ENCODE results near the gene URAD.

Gene URAD

DNA sequence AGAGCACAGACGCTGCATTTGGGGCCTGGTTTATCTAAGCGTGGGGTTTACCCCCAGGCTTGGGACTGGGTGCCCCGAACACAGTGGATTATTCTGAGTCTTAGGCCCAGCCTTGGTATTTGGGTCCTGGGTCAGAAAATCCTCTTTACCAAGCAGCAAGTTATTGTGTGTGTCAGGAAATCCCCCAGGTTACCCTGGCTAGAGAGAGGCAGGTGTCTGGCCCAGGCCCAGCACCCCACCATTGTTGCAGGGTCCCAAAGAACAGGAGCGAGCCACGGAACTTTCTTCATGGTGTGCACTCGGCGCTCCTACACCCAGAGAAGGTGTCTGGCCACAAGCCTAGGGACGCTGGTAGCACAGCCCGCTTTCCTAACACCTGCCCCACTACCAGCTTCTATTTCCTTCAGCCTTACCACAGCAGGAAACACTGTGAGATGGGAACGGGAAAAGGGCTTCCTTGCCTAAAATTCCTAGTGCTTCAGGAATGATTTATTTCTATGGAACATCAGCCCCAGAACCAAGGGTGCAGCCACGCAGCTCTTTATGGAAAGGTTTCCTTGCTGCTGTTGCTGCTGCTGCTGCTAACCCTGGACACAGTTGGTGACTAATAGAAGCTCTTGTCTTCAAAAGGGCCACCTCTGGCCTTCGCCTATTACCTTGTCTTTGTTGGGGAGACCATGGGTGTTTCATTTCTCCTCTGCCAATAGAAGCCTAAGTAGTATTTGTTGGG, 12.0 kb downstream of the URAD start:
- no peak for DNase-seq (ENCODE audit: low read depth)
- Histone ChIP-seq H3K27me3 (replicated peaks; ENCODE audit: control insufficient read depth, insufficient read depth, low read length) (peaks cover 83% of the 10 kb centered on the region), H3K9ac (ENCODE audit: low read length) (no peak overlapping the region), H3K9me3 (ENCODE audit: control insufficient read depth, low read length) (peaks cover 4% of the 10 kb centered on the region), H3K4me1 (ENCODE audit: control insufficient read depth, insufficient read depth, low read length) (peaks cover 3% of the 10 kb centered on the region), H3K4me3 (ENCODE audit: low read length) (no peak overlapping the region), H3K36me3 (ENCODE audit: control insufficient read depth, insufficient read depth, low read length, severe bottlenecking) (no peaks in the 10 kb centered on the region)

DNA sequence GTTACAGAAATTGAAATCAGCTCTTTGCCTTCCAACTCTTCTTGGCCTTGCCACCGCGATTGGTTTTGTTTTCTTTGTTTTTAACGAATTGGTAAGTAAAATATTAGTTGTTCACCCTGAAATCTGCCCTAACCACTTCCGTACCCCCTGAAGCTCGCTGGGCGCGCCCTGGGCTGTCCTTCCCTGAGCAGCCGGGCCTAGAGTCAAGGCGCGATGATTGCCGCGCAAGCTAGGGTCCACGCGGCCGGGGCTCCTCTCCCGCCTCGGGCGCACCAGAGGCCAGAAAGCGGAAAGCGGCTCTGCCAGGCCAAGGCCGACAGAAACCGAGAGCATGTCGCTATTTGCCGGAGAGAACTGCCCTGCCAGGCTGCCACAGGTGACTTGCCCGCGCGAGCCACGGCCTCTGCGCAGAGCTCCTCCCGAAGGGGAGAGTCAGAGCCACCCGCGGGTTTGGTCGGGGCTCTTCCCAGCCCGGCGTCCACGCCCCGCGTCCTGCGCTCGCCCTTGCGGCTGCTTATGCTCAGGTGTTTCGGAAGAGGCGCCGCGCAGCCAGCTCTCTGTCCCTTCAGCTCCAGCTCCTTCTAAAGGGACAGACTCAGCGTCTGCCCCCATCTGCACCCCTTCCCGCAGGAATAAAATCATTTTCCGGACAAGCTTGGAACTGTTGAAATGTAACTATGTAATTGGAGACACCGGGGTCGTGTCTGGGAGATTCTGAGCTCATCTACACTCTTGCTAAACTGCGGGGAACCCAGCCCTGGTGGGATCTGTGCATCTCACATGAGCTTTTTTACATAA, 12.7 kb downstream of the URAD start:
- peaks cover 4% of the 10 kb centered on the region for H3K9me3 ChIP-seq (ENCODE audit: control insufficient read depth, low read length)
- no peak overlapping the region for H3K9ac ChIP-seq (ENCODE audit: low read length)
- peaks cover 83% of the 10 kb centered on the region for H3K27me3 ChIP-seq (replicated peaks; ENCODE audit: control insufficient read depth, insufficient read depth, low read length)
- peaks cover 3% of the 10 kb centered on the region for H3K4me1 ChIP-seq (ENCODE audit: control insufficient read depth, insufficient read depth, low read length)
- H3K4me3 ChIP-seq (ENCODE audit: low read length), result no peak overlapping the region
- H3K36me3 ChIP-seq (ENCODE audit: control insufficient read depth, insufficient read depth, low read length, severe bottlenecking), result no peaks in the 10 kb centered on the region
- no peak for DNase-seq (ENCODE audit: low read depth)

DNA sequence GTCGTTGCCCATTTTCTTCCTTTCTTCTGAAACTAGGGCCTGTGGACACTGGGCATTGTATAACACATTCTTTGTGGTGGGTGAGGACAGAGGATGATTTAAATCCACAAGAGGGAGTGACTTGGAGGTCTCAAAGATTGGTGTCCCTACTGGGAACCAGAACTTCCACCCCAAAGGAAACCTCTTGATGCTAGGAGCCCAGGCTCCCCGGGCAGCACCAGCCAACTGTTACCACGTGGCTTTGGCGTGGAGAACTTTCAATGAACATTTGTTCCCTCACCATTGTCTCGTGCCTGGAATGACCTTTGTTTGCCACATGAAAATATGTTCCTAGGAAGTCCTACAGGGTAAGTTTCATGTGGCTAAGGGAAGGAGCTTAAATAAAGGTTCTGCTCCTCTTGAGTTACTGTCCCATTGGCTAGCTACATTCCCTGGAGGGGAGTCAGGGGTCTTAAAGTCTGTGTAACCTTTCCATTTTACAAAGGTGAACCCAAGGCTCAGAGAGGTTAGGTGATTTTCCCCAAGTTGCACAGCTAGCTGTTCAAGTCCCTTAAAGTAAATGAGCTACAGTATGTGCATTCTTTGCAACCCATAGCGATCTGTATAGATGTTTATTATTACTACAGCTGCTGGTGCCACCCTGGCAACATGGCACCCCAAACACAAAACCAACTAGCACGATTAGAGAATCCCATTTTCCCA, 14.4 kb downstream of the URAD start:
- Histone ChIP-seq H3K36me3 (ENCODE audit: control insufficient read depth, insufficient read depth, low read length, severe bottlenecking) (no peaks in the 10 kb centered on the region), H3K27me3 (replicated peaks; ENCODE audit: control insufficient read depth, insufficient read depth, low read length) (peaks cover 83% of the 10 kb centered on the region), H3K9me3 (ENCODE audit: control insufficient read depth, low read length) (peaks cover 4% of the 10 kb centered on the region), H3K4me3 (ENCODE audit: low read length) (no peak overlapping the region), H3K4me1 (ENCODE audit: control insufficient read depth, insufficient read depth, low read length) (no peaks in the 10 kb centered on the region), H3K9ac (ENCODE audit: low read length) (no peak overlapping the region)
- DNase-seq (ENCODE audit: low read depth), result no peak

DNA sequence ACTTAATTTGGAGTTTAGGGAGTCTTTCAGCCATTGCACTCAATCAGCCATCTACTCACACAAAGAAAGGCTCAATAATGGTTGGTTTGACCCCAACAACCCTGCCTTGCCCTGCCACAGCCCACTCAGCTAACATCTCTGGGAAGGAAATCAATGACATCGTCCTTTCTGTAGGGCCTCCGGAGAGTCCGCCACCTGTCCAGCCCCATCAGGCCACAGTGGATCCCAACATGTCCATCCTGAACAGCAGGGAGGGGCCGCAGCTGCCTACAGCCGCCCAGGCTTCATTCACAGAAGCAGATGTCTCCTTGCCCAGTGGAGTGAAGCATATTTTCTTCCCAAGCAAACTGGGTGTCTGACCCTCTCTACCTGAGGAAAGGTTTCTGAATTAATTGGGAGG, 15.2 kb downstream of the URAD start:
- no peak overlapping the region for H3K9ac ChIP-seq (ENCODE audit: low read length)
- peaks cover 4% of the 10 kb centered on the region for H3K9me3 ChIP-seq (ENCODE audit: control insufficient read depth, low read length)
- no peak overlapping the region for H3K4me3 ChIP-seq (ENCODE audit: low read length)
- no peaks in the 10 kb centered on the region for H3K4me1 ChIP-seq (ENCODE audit: control insufficient read depth, insufficient read depth, low read length)
- peaks cover 82% of the 10 kb centered on the region for H3K27me3 ChIP-seq (replicated peaks; ENCODE audit: control insufficient read depth, insufficient read depth, low read length)
- no peak for DNase-seq (ENCODE audit: low read depth)
- no peaks in the 10 kb centered on the region for H3K36me3 ChIP-seq (ENCODE audit: control insufficient read depth, insufficient read depth, low read length, severe bottlenecking)

DNA sequence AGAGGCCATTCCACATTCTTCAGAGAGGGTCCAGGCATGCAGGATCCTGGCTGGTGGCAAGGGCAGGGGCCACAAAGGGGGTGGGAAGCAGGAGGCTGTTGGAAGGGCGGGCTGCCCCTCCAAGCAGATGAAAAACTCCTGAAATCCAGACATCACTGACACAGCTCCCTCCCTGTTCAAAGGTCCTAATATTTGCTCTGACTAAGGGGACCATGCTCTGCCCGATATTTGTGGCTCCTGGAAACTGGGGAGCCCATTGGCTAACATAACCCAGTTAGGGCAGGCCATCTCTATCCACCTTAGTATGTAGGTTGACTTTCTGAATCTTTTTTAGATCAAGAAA, 16.0 kb downstream of the URAD start:
- Histone ChIP-seq H3K4me3 (ENCODE audit: low read length) (no peak overlapping the region), H3K4me1 (ENCODE audit: control insufficient read depth, insufficient read depth, low read length) (no peaks in the 10 kb centered on the region), H3K9me3 (ENCODE audit: control insufficient read depth, low read length) (peaks cover 4% of the 10 kb centered on the region), H3K9ac (ENCODE audit: low read length) (no peak overlapping the region), H3K27me3 (replicated peaks; ENCODE audit: control insufficient read depth, insufficient read depth, low read length) (peaks cover 82% of the 10 kb centered on the region), H3K36me3 (ENCODE audit: control insufficient read depth, insufficient read depth, low read length, severe bottlenecking) (no peaks in the 10 kb centered on the region)
- DNase-seq (ENCODE audit: low read depth), result no peak

DNA sequence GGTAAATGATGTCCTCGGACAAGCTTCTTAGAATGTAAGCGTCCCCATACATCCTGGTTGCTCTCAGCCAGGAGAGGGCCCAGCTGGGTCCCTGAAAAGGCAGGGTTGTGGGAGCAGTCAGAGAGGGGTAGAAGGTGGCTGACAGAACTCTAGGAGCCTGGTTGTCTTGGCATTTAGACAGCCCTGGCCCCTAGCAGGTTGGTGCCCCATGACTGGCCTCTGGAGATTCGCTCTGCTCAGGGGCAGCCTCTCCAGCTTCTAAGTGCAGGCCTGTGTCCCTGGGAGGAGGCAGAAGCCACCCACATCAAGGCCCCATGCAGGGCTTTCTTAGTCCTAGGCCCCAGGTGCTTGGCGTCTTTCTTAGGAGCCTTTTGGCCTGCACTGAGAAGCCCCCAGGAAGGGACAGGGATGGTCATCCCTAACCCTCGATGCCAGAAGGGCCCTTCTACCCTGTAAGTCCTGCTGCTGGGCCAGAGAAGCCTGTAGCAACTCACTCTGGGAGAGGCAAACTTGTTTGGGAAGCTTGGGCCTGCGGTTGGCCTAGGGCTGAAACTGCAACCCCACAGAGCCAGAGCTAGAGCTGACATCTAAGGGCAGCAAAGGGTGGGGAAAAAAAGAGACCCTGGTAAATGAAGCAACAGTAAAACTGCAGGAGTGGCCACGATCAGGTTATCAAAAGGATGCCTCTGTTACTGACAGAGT, 16.6 kb downstream of the URAD start:
- Histone ChIP-seq H3K9ac (ENCODE audit: low read length) (no peak overlapping the region), H3K4me1 (ENCODE audit: control insufficient read depth, insufficient read depth, low read length) (no peaks in the 10 kb centered on the region), H3K27me3 (replicated peaks; ENCODE audit: control insufficient read depth, insufficient read depth, low read length) (peaks cover 82% of the 10 kb centered on the region), H3K4me3 (ENCODE audit: low read length) (no peak overlapping the region), H3K36me3 (ENCODE audit: control insufficient read depth, insufficient read depth, low read length, severe bottlenecking) (no peaks in the 10 kb centered on the region), H3K9me3 (ENCODE audit: control insufficient read depth, low read length) (peaks cover 4% of the 10 kb centered on the region)
- DNase-seq (ENCODE audit: low read depth), result no peak

DNA sequence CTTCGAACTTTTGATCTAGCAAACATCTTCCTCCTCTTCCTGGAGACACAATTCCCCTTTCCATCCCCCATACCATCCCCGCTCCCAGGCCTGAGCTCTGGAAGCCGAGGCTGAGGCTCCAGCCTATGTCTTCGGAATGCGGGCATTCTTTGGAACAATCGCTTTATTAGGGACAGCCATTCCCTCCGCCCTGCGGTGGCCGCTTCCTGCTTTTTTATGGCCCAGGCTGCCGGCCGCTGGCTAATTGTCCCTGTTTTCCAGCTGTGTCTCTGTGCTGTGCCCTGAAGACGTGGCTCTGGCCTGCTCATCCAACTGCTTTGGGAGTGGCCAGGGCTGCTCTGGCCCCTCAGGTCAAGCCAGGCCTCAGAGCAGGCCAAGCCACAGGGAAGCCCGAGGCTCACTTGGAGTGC, 17.3 kb downstream of the URAD start:
- H3K9ac ChIP-seq (ENCODE audit: low read length), result no peak overlapping the region
- H3K4me3 ChIP-seq (ENCODE audit: low read length), result no peak overlapping the region
- DNase-seq (ENCODE audit: low read depth), result no peak
- peaks cover 4% of the 10 kb centered on the region for H3K9me3 ChIP-seq (ENCODE audit: control insufficient read depth, low read length)
- H3K27me3 ChIP-seq (replicated peaks; ENCODE audit: control insufficient read depth, insufficient read depth, low read length), result peaks cover 79% of the 10 kb centered on the region
- no peaks in the 10 kb centered on the region for H3K36me3 ChIP-seq (ENCODE audit: control insufficient read depth, insufficient read depth, low read length, severe bottlenecking)
- H3K4me1 ChIP-seq (ENCODE audit: control insufficient read depth, insufficient read depth, low read length), result no peaks in the 10 kb centered on the region

DNA sequence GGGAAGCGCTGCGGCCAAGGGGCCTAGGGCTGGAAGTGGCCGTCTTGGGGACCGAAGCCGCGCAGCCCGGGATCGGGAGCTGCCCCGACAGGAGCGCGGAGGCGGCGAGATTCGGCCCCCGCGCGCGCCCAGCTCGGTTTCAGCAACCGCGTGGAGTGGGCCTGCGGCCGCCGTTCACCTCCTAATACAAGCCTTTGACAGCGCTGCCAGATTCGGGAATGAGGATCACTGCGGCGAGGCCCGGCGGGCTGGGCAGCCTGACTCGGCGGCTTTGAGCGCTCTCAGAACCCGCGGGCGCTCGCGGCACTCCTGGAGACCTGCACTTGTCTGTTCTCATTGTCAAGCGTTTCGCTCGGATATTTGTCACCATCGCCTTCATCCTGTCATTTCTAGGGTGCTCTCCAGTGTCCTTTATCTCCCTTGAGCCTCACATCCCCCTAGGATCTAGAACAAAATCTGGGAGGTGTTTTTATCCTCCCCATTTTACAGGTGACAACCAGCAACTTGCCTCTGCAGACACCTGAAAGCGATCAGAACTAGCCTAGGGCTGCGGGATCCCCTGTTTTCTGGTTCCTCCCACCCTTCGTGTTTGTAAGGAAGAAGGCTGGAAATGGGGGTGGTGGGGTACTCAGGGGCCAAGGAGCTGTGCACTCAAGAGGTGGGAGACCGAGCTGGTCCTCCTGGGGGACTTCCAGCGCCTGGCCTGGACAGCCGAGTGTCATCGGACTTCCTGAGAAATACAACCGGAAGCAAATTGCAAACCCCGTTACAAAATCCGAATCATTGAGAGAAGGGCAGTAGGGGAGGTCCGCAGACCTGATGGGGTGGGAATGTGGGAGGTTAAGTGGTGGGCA, 17.9 kb downstream of the URAD start:
- Histone ChIP-seq H3K9ac (ENCODE audit: low read length) (no peak overlapping the region), H3K36me3 (ENCODE audit: control insufficient read depth, insufficient read depth, low read length, severe bottlenecking) (no peaks in the 10 kb centered on the region), H3K9me3 (ENCODE audit: control insufficient read depth, low read length) (peaks cover 4% of the 10 kb centered on the region), H3K27me3 (replicated peaks; ENCODE audit: control insufficient read depth, insufficient read depth, low read length) (peaks cover 79% of the 10 kb centered on the region), H3K4me3 (ENCODE audit: low read length) (no peak overlapping the region), H3K4me1 (ENCODE audit: control insufficient read depth, insufficient read depth, low read length) (no peaks in the 10 kb centered on the region)
- no peak for DNase-seq (ENCODE audit: low read depth)

DNA sequence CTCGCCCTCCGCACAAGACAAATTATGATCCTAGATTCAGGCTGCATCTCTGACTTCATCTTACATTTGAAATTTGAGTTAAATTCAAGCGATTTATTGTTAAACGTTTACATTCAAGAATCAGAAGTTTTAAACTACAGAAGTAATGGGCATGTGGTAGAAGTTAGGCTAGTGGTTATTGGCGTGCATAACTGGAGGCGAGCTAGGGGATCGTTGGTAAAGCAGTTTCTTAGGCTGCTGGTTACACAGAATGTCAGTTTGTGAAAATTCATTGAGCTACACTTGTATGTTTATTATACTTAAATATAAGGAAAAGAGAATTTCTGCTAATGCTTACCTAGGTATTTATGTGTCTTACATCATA, 18.6 kb downstream of the URAD start:
- H3K4me3 ChIP-seq (ENCODE audit: low read length), result no peak overlapping the region
- peaks cover 79% of the 10 kb centered on the region for H3K27me3 ChIP-seq (replicated peaks; ENCODE audit: control insufficient read depth, insufficient read depth, low read length)
- peaks cover 4% of the 10 kb centered on the region for H3K9me3 ChIP-seq (ENCODE audit: control insufficient read depth, low read length)
- H3K4me1 ChIP-seq (ENCODE audit: control insufficient read depth, insufficient read depth, low read length), result no peaks in the 10 kb centered on the region
- no peak overlapping the region for H3K9ac ChIP-seq (ENCODE audit: low read length)
- DNase-seq (ENCODE audit: low read depth), result no peak
- H3K36me3 ChIP-seq (ENCODE audit: control insufficient read depth, insufficient read depth, low read length, severe bottlenecking), result no peaks in the 10 kb centered on the region

DNA sequence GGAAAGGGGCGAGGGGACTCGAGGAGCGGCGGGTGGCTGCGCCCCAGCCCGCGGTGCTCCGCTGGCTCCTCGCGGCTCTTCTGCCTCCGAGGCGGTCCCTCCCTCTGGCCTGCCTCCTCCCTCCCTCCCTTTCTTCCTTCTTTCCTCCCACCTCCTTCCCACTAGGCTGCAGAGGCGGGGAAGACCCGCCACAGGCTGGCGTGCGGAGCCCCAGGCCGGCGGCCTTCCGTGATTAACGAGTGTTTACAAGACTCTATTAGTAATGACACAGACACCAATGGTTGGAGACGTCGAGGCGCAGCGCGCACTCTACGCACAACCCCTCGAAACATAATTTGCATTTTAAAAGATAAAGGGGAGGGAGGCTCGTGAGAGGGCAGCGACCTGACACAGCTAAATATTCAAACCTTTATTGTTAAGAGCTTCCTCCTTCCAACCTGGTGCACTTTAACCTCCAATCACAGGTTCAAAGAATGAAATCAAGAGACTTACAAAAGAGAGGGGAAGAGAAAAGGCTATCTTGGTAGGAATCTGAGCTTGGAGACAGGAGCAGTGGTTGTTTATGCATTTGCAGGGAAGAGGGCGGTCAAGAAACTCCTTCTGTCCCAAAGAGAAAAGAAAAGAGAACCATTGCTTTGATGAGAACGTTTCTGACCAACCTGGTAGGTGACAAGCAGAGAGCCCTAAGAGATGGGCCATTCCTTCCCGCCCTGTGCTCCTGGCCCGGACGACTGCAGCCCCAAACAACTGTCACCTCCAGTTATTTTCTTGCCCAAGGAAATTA, 19.2 kb downstream of the URAD start, which contains the start of gene CDX2:
TSS of gene CDX2 (minus strand) at position 234 of the 784 bp plus-strand sequence. CDS start 309 bp downstream, outside the sequence.
- no peak within 1 kb of the TSS for H3K9ac ChIP-seq (ENCODE audit: low read length)
- no peaks in the 10 kb centered on the region for H3K4me1 ChIP-seq (ENCODE audit: control insufficient read depth, insufficient read depth, low read length)
- peaks cover under 1% of the 10 kb centered on the region for H3K9me3 ChIP-seq (ENCODE audit: control insufficient read depth, low read length)
- no peak within 1 kb of the TSS for H3K4me3 ChIP-seq (ENCODE audit: low read length)
- peaks cover 80% of the 10 kb centered on the region for H3K27me3 ChIP-seq (replicated peaks; ENCODE audit: control insufficient read depth, insufficient read depth, low read length)
- no peak for DNase-seq (ENCODE audit: low read depth)
- H3K36me3 ChIP-seq (ENCODE audit: control insufficient read depth, insufficient read depth, low read length, severe bottlenecking), result no peaks in the 10 kb centered on the region

All from adipocyte (in vitro differentiated cells).